ENCODE results near the gene CHST15.

GRCh38 chr10:124001391-124002148 is 91.8 kb downstream of the CHST15 start:
- TF ChIP-seq CTCF (IDR thresholded peaks at IDR 0.05) (no peak), POLR2A (IDR thresholded peaks at IDR 0.05) (no peak)
